Activated CD8-positive, alpha-beta T cell treated with anti-CD3 and anti-CD28 coated beads for 36 hours (primary cell): ENCODE results near the gene CLEC16A. TPM values are rescaled to one million over a fixed set of nuclear protein-coding genes. Genes with fewer than 3 reads are reported as not detected.

ENCODE experiments used
- ATAC-seq: fragments of 200-7000 bp; cut with Tn5 transposase; one replicate; pipeline ENCODE4 v1.10.0; 2021; ENCODE audit warnings: mild to moderate bottlenecking, moderate library complexity
- CTCF ChIA-PET: fragments of 350-600 bp; sonication (Branson Sonifier 250); formaldehyde crosslinking; loops from one replicate; lab custom pipeline; 2021; ENCODE audit warnings: antibody characterized with exemption; lab: Charles Lee
- POLR2A ChIA-PET: fragments of 350-600 bp; sonication (Branson Sonifier 250); formaldehyde crosslinking; loops from one replicate; lab custom pipeline; 2021; ENCODE audit warnings: antibody characterized with exemption; lab: Charles Lee
- DNase-seq: peaks from one replicate; pipeline ENCODE4 v3.0.0-alpha.2; 2020
- H3K27ac Mint-ChIP-seq: one replicate; pipeline ENCODE4 v1.8.0; 2021; ENCODE audit warnings: mild to moderate bottlenecking, mixed read lengths
- H3K27me3 Mint-ChIP-seq: one replicate; pipeline ENCODE4 v1.8.0; 2021; ENCODE audit warnings: mixed read lengths
- H3K36me3 Mint-ChIP-seq: one replicate; pipeline ENCODE4 v1.8.0; 2021; ENCODE audit warnings: low read depth, mixed read lengths
- H3K4me1 Mint-ChIP-seq: one replicate; pipeline ENCODE4 v1.8.0; 2021; ENCODE audit warnings: low read depth, mixed read lengths
- H3K4me3 Mint-ChIP-seq: one replicate; pipeline ENCODE4 v1.8.0; 2021; ENCODE audit warnings: mild to moderate bottlenecking, moderate library complexity, mixed read lengths
- H3K9me3 Mint-ChIP-seq: one replicate; pipeline ENCODE4 v1.8.0; 2021; ENCODE audit warnings: mixed read lengths
- intact Hi-C: fragments of 100-400 bp; cut with micrococcal nuclease; formaldehyde crosslinking; loops from one replicate; pipeline ENCODE4 v1.10.0; 2022
- total RNA-seq, 2 experiments: library from RNA; stranded (reverse); gene quantifications; one replicate each; pipeline ENCODE4 v1.2.3, GENCODE V29; 2021
- TF ChIP-seq, protein P1 (sequence below): fragments of 200-600 bp; IDR thresholded peaks from one replicate; pipeline ENCODE4 v1.8.0; 2022; ENCODE audit warnings: antibody characterized with exemption, mild to moderate bottlenecking

The CLEC16A gene
- total RNA-seq, 2 experiments from 2014 or later, result 20.4 to 21.7 TPM

DNA sequence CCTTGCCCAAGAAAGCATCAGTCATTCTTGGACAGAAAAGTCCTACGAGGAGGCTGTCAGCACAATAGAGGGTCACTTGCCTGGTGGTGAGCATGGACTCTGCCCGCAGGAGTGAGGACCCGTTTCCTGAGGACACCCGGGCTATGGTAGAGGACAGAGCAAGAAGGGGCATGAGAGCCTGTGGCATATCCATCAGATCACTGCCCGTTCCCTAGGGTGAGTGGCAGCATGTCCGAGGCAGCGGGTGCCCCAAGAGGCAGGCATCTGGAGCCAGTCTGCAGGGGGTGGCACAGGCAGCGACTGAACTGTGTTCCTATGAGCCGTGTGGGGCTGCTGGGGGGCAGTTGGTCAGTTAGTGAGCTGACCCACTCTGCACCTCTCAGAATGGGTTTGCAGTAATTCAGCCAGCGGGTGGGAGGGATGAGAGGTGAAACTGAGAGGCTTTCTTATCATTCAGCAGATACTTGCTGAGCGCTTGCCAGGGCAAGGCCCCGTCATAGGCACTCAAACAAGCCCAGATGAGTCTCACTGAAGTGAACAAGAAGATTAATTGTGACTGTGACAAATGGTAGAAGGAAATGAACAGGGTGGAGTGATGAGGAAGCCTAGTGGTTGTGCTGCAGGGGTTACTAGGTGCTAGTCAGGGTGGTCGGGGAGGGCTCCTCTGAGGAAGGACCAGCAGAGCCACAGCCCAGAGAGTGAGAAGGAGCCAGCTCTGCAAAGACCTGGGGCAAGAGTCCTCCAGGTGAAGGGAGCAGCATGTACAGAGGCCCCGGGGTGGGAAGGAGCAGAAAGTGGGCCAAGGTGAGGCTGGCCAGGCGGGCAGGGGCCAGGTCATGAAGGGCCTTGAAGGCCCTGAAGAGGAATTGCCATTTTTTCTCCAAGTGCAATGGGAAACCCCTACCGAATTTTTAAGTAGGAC lies 87.9 kb downstream of the CLEC16A start:
- ChIA-PET CTCF (no interaction called here), POLR2A (interaction anchor here (0.6 kb wide), 2 partner anchors 20 to 675 kb away, joined by 3 read pairs; no protein-coding TSS in a partner anchor)
- ATAC-seq (no peak), DNase-seq (no peak)
- Mint-ChIP-seq H3K9me3 (peaks cover 8% of the 10 kb centered on the region), H3K27me3 (no peaks in the 10 kb centered on the region), H3K4me3 (no peak overlapping the region), H3K4me1 (peaks cover 3% of the 10 kb centered on the region), H3K27ac (peak overlapping the region; percentile 14), H3K36me3 (peaks cover 57% of the 10 kb centered on the region)
- TF ChIP-seq, protein P1, sequence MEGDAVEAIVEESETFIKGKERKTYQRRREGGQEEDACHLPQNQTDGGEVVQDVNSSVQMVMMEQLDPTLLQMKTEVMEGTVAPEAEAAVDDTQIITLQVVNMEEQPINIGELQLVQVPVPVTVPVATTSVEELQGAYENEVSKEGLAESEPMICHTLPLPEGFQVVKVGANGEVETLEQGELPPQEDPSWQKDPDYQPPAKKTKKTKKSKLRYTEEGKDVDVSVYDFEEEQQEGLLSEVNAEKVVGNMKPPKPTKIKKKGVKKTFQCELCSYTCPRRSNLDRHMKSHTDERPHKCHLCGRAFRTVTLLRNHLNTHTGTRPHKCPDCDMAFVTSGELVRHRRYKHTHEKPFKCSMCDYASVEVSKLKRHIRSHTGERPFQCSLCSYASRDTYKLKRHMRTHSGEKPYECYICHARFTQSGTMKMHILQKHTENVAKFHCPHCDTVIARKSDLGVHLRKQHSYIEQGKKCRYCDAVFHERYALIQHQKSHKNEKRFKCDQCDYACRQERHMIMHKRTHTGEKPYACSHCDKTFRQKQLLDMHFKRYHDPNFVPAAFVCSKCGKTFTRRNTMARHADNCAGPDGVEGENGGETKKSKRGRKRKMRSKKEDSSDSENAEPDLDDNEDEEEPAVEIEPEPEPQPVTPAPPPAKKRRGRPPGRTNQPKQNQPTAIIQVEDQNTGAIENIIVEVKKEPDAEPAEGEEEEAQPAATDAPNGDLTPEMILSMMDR, result no peak
- intact Hi-C loops, result no loop called here

DNA sequence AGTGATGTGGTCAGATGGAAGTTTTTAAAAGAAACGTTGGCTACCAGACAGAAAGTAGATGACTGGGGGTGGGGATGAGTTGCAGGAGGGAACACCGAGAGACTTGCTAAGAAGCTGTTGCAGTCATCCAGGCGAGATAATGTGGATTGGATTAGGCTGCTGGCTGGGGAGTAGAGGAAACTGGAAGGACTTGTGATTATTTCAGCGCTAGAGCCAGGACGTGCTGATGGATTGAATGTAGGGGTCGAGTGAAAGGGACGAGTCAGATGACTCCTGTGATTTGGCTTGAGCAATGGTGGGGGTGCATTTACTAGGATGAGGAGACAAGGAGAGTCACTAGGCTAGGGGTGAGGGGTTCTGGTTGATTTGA lies 88.5 kb downstream of the CLEC16A start:
- Mint-ChIP-seq H3K4me1 (peaks cover 3% of the 10 kb centered on the region), H3K9me3 (peaks cover 3% of the 10 kb centered on the region), H3K27me3 (no peaks in the 10 kb centered on the region), H3K4me3 (no peak overlapping the region), H3K36me3 (peaks cover 52% of the 10 kb centered on the region), H3K27ac (peak overlapping the region; percentile 2)
- DNase-seq, result no peak
- ATAC-seq, result no peak
- ChIA-PET CTCF (interaction anchor here (1.0 kb wide), 1 partner anchor 26 kb away, joined by 3 read pairs; no protein-coding TSS in a partner anchor), POLR2A (interaction anchor here (0.6 kb wide), 1 partner anchor 674 kb away, joined by 3 read pairs; no protein-coding TSS in a partner anchor)
- intact Hi-C loops, result no loop called here
- TF ChIP-seq, protein P1, result no peak

DNA sequence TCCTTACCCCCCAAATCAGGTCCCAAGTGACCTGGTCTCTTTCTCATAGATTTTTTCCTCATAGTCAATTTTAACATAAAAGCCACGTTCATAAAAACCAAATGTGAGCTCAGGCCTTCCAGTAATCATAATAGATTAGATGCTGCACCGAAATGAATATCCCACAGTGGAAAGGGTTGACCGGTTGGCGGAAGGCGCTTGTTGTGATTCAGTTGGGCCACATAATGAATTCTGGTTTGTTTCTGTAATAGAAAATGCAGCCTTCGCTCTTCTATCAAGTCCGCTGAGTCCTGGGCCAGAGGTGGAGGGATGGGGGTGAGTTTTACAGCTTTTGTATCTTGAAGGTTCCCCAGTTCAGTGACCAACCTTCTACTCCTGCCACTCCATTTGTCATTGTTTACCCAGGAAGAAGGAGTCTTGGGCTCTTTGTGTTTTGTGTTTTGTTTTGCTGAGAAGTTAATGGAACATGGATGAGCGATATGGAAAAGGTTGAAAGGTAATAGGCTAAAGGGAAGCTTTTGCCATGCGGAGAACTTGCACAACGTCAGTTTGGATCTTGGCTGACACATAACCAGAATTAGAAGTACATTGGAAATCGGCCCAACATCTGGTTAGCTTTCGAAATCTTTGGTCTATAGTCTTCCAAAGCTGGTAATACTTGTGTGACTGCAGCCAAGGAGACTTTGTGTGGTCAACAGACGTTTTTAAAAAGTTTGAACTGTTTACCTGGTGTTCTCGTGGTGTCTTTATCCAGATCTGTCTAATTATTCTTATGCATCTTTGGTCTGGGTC lies 89.5 kb downstream of the CLEC16A start:
- peaks cover 44% of the 10 kb centered on the region for H3K36me3 Mint-ChIP-seq
- DNase-seq (no peak), ATAC-seq (no peak)
- intact Hi-C loops, result no loop called here
- H3K27me3 Mint-ChIP-seq, result no peaks in the 10 kb centered on the region
- TF ChIP-seq, protein P1, result no peak
- H3K9me3 Mint-ChIP-seq, result peaks cover 2% of the 10 kb centered on the region
- H3K4me1 Mint-ChIP-seq, result peaks cover 3% of the 10 kb centered on the region
- no peak overlapping the region for H3K4me3 Mint-ChIP-seq
- ChIA-PET CTCF (interaction anchor here (1.0 to 1.3 kb wide), 4 partner anchors 17 to 221 kb away, joined by 3 read pairs; no protein-coding TSS in a partner anchor), POLR2A (no interaction called here)
- H3K27ac Mint-ChIP-seq, result no peak overlapping the region

DNA sequence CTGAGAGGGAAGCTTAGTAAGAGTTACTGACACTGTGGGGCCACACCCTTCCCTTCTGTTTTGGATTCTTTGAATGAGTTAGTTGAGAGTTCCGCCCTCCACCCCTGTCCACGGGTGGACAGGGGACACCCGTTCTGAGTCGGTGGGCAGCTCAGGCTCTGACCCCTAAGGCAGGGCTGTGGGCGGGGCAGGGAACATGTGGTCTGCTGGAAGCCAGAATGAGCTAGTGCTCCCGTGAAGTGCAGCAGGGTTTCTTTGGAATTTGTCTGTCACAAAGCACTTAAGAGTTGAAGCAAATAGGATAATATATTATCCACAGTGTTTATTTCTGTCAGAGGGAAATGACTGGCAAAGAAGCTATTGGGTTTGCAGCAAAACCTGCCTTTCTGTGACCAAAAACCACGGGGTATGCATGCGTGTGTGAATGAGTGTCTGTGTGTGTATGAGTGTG lies 90.1 kb downstream of the CLEC16A start:
- TF ChIP-seq, protein P1, result no peak
- DNase-seq (no peak), ATAC-seq (no peak)
- intact Hi-C loops, result no loop called here
- ChIA-PET CTCF (interaction anchor here (1.0 to 1.3 kb wide), 4 partner anchors 18 to 220 kb away, joined by 3 read pairs; no protein-coding TSS in a partner anchor), POLR2A (interaction anchor here (1.7 kb wide), 1 partner anchor 9 kb away, joined by 5 read pairs; no protein-coding TSS in a partner anchor)
- H3K27ac Mint-ChIP-seq, result no peak overlapping the region
- peaks cover 38% of the 10 kb centered on the region for H3K36me3 Mint-ChIP-seq
- H3K27me3 Mint-ChIP-seq, result no peaks in the 10 kb centered on the region
- H3K9me3 Mint-ChIP-seq, result no peaks in the 10 kb centered on the region
- no peak overlapping the region for H3K4me3 Mint-ChIP-seq
- peaks cover 3% of the 10 kb centered on the region for H3K4me1 Mint-ChIP-seq
